Lower leg skin (tissue), 3 donors: ENCODE results near the gene GM2A.

Experiments used
- POLR2A ChIP-seq, 2 donors: fragments of 450-650 bp; IDR thresholded peaks; one replicate each; pipeline ENCODE4 v1.6.1; 2016 to 2017; ENCODE audit warnings: antibody characterized with exemption in 2 of 2, mild to moderate bottlenecking in 1 of 2, moderate library complexity in 1 of 2
- TF ChIP-seq, protein P1 (sequence below), 3 donors: fragments of 450-650 bp; IDR thresholded peaks; one replicate each; pipeline ENCODE4 v1.5.1; 2016; ENCODE audit warnings: antibody characterized with exemption in 3 of 3, mild to moderate bottlenecking in 3 of 3, moderate library complexity in 2 of 3

GRCh38 chr5:151205411-151205810 lies 47.6 kb upstream of the GM2A start:
- TF ChIP-seq, protein P1, sequence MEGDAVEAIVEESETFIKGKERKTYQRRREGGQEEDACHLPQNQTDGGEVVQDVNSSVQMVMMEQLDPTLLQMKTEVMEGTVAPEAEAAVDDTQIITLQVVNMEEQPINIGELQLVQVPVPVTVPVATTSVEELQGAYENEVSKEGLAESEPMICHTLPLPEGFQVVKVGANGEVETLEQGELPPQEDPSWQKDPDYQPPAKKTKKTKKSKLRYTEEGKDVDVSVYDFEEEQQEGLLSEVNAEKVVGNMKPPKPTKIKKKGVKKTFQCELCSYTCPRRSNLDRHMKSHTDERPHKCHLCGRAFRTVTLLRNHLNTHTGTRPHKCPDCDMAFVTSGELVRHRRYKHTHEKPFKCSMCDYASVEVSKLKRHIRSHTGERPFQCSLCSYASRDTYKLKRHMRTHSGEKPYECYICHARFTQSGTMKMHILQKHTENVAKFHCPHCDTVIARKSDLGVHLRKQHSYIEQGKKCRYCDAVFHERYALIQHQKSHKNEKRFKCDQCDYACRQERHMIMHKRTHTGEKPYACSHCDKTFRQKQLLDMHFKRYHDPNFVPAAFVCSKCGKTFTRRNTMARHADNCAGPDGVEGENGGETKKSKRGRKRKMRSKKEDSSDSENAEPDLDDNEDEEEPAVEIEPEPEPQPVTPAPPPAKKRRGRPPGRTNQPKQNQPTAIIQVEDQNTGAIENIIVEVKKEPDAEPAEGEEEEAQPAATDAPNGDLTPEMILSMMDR (IDR thresholded peaks at IDR 0.05), result no peak
- TF ChIP-seq POLR2A (IDR thresholded peaks at IDR 0.05), result no peak
